Neural crest cell (in vitro differentiated cells): Measurements from ENCODE around the gene NKX6-2. TPM values are rescaled to one million over a fixed set of nuclear protein-coding genes. Genes with fewer than 3 reads are reported as not detected.

Experiments
- DNase-seq: peaks from one replicate; pipeline ENCODE4 v3.0.0; 2021; ENCODE audit warnings: low read depth, mixed read lengths, low spot score
- H3K27ac Mint-ChIP-seq: one replicate; pipeline ENCODE4 v1.8.0; 2021; ENCODE audit warnings: mild to moderate bottlenecking, mixed read lengths; ENCODE audit not compliant: unreplicated experiment
- H3K27me3 Mint-ChIP-seq: 2 replicates; pipeline ENCODE4 v1.8.0; 2021; ENCODE audit warnings: low read depth, mild to moderate bottlenecking, mixed read lengths
- H3K36me3 Mint-ChIP-seq: 2 replicates; pipeline ENCODE4 v1.8.0; 2021; ENCODE audit warnings: low read depth, mild to moderate bottlenecking, mixed read lengths
- H3K4me1 Mint-ChIP-seq: 2 replicates; pipeline ENCODE4 v1.8.0; 2021; ENCODE audit warnings: mixed read lengths
- H3K4me3 Mint-ChIP-seq: one replicate; pipeline ENCODE4 v1.8.0; 2021; ENCODE audit warnings: mild to moderate bottlenecking, mixed read lengths
- H3K9me3 Mint-ChIP-seq: 2 replicates; pipeline ENCODE4 v1.8.0; 2021; ENCODE audit warnings: mixed read lengths
- CTCF ChIP-seq: fragments of 200-600 bp; sonication (generic); conservative IDR thresholded peaks from 2 replicates; pipeline ENCODE4 v1.5.0; 2021; ENCODE audit warnings: antibody characterized with exemption, mild to moderate bottlenecking
- long read RNA-seq: library from polyadenylated mRNA; unstranded; transcript quantifications from one replicate; pipeline ENCODE4 v2.0.0, GENCODE V29; 2020
- total RNA-seq: library from RNA; stranded (reverse); gene quantifications from 2 replicates; pipeline ENCODE4 v1.2.1, GENCODE V29; 2021

NKX6-2 gene
- total RNA-seq: 0.32 TPM in 1 of 2 replicates, not detected in the other
- long read RNA-seq: 0 reads

DNA sequence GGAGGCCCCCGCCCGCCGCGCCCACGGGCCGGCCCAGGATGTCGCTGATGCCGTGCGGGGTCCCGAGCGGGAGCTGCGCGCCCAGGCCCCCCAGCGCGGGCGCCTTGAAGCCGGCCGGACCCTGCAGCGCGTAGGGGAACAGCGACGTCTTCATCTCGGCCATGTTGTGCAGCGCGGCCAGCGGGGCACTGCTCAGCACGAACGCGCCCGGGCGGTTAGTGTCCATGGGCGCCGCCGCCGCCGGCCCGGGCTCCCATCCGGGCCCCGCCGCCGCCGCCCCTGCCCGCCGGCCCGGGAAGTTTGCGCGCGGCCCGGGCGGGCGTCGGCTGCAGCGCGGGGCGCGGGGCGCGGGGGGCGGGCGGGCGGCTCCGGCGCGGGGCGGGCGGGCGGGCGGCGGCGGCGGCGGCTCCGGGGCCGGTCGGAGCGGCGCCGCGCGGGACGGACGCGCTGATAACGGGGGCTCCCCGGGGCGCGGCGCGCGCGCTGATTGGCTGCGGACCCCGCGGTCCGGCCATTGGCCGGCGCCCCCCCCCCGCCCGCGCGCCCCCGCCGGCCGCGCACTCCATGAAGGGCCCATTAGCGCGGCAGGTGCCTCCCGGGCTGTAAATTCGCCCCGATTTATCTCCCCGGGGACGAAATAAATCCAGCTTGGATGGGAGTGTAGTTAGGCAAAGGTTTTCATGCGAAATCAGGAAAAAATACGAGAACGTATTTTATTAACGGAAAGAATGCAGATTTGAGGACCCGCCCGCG lies at the start of gene NKX6-2:
TSS of gene NKX6-2 (minus strand) at position 425 of the 753 bp plus-strand sequence. CDS start at position 226, 199 bp downstream.
- H3K4me3 Mint-ChIP-seq: no peak within 1 kb of the TSS
- TF ChIP-seq CTCF: no peak
- H3K9me3 Mint-ChIP-seq: no peaks in the 10 kb centered on the region
- peaks cover 11% of the 10 kb centered on the region for H3K4me1 Mint-ChIP-seq
- H3K36me3 Mint-ChIP-seq: peaks cover 14% of the 10 kb centered on the region
- H3K27me3 Mint-ChIP-seq: peaks cover 74% of the 10 kb centered on the region
- DNase-seq: no peak
- no peak within 1 kb of the TSS for H3K27ac Mint-ChIP-seq

- no peak overlapping the region for H3K4me3 Mint-ChIP-seq
- DNase-seq: no peak
- no peak for TF ChIP-seq CTCF
- H3K4me1 Mint-ChIP-seq: no peaks in the 10 kb centered on the region
- H3K27ac Mint-ChIP-seq: no peak overlapping the region
- no peaks in the 10 kb centered on the region for H3K36me3 Mint-ChIP-seq
- H3K9me3 Mint-ChIP-seq: no peaks in the 10 kb centered on the region
- peaks cover 52% of the 10 kb centered on the region for H3K27me3 Mint-ChIP-seq
Observed at GRCh38 chr10:132834891-132835847, 49.2 kb upstream of the NKX6-2 start.

DNA sequence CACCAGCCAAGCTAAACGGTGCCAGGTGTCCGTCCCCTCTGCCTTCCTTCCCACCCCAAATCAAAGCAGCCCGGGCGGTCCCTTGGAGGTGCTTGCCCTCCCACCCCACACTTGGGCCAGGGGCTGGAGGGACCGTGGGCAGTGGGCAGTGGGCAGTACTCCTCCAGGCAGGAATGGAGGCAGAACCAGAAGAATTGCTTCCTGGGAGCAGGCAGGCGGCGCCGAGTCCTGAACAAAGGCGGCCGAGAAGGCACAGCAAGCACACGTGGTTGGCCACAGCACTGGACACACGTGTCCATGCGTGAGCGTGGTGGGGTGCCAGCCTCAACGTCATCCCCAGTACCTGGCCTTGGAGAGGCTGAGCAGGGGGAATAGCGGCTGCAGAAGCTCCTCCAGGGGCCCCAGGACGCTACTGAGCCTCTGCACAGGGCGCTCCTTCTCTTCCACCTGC lies 48.4 kb upstream of the NKX6-2 start:
- Mint-ChIP-seq H3K9me3 (no peaks in the 10 kb centered on the region), H3K27me3 (peaks cover 52% of the 10 kb centered on the region), H3K27ac (no peak overlapping the region), H3K4me3 (no peak overlapping the region), H3K4me1 (no peaks in the 10 kb centered on the region), H3K36me3 (no peaks in the 10 kb centered on the region)
- DNase-seq: no peak
- no peak for TF ChIP-seq CTCF

- no peaks in the 10 kb centered on the region for H3K9me3 Mint-ChIP-seq
- peaks cover 53% of the 10 kb centered on the region for H3K27me3 Mint-ChIP-seq
- no peaks in the 10 kb centered on the region for H3K4me1 Mint-ChIP-seq
- no peaks in the 10 kb centered on the region for H3K36me3 Mint-ChIP-seq
- TF ChIP-seq CTCF: no peak
- no peak for DNase-seq
- no peak overlapping the region for H3K27ac Mint-ChIP-seq
- no peak overlapping the region for H3K4me3 Mint-ChIP-seq
Observed at GRCh38 chr10:132833421-132834111, 47.6 kb upstream of the NKX6-2 start.
